ENCODE measurements around the gene IL27RA.

- TF ChIP-seq POLR2AphosphoS5 (IDR thresholded peaks at IDR 0.05; ENCODE audit: low read depth, low read length), result no peak
- TF ChIP-seq REST (IDR thresholded peaks at IDR 0.05; ENCODE audit: insufficient read depth in 1 of 2, low read depth in 2 of 2, low read length in 2 of 2), result no peak
- TF ChIP-seq TAF1 (IDR thresholded peaks at IDR 0.05; ENCODE audit: borderline replicate concordance, insufficient read depth, low read length), result no peak
- TF ChIP-seq FOXP2 (optimal IDR thresholded peaks at IDR 0.05; ENCODE audit: borderline replicate concordance, extremely low read depth, extremely low read length, insufficient read depth), result no peak
These were observed 7.6 kb downstream of the IL27RA start for GRCh38 chr19:14039181-14039580.

All from PFSK-1 (cell line).